ENCODE data around the gene SNPH.

Gene SNPH

GRCh38 chr20:1319462-1319861 lies 53.4 kb downstream of the SNPH start:
- Histone ChIP-seq H3K4me3 (ENCODE audit: low read depth, low read length) (no peak overlapping the region), H3K4me1 (no peaks in the 10 kb centered on the region), H3K9me3 (no peaks in the 10 kb centered on the region), H3K36me3 (no peaks in the 10 kb centered on the region), H3K27me3 (no peaks in the 10 kb centered on the region)
- DNase-seq = no peak
- TF ChIP-seq CTCF (IDR thresholded peaks at IDR 0.05; ENCODE audit: low read depth, low read length) = no peak

- Histone ChIP-seq H3K27me3 (no peaks in the 10 kb centered on the region), H3K4me3 (ENCODE audit: low read depth, low read length) (no peak overlapping the region), H3K36me3 (no peaks in the 10 kb centered on the region), H3K4me1 (no peaks in the 10 kb centered on the region), H3K9me3 (no peaks in the 10 kb centered on the region)
- no peak for TF ChIP-seq CTCF (IDR thresholded peaks at IDR 0.05; ENCODE audit: low read depth, low read length)
- DNase-seq = no peak
Measured at GRCh38 chr20:1320016-1320415, 53.9 kb downstream of the SNPH start.

- no peak for DNase-seq
- H3K4me3 ChIP-seq (ENCODE audit: low read depth, low read length) = no peak overlapping the region
- no peak for TF ChIP-seq CTCF (IDR thresholded peaks at IDR 0.05; ENCODE audit: low read depth, low read length)
- no peaks in the 10 kb centered on the region for H3K9me3 ChIP-seq
- H3K4me1 ChIP-seq = no peaks in the 10 kb centered on the region
- H3K27me3 ChIP-seq = no peaks in the 10 kb centered on the region
- H3K36me3 ChIP-seq = no peaks in the 10 kb centered on the region
Measured at GRCh38 chr20:1320902-1321653, 55.0 kb downstream of the SNPH start.

- no peak for DNase-seq
- no peaks in the 10 kb centered on the region for H3K4me1 ChIP-seq
- H3K36me3 ChIP-seq = no peaks in the 10 kb centered on the region
- TF ChIP-seq CTCF (IDR thresholded peaks at IDR 0.05; ENCODE audit: low read depth, low read length) = no peak
- H3K9me3 ChIP-seq = no peaks in the 10 kb centered on the region
- H3K4me3 ChIP-seq (ENCODE audit: low read depth, low read length) = no peak overlapping the region
- H3K27me3 ChIP-seq = no peaks in the 10 kb centered on the region
Measured at GRCh38 chr20:1321654-1321939, 55.5 kb downstream of the SNPH start.

GRCh38 chr20:1322511-1323245 lies 56.6 kb downstream of the SNPH start:
- Histone ChIP-seq H3K9me3 (no peaks in the 10 kb centered on the region), H3K4me3 (ENCODE audit: low read depth, low read length) (no peak overlapping the region), H3K27me3 (no peaks in the 10 kb centered on the region), H3K4me1 (no peaks in the 10 kb centered on the region), H3K36me3 (no peaks in the 10 kb centered on the region)
- no peak for DNase-seq
- TF ChIP-seq CTCF (IDR thresholded peaks at IDR 0.05; ENCODE audit: low read depth, low read length) = no peak

GRCh38 chr20:1323256-1323655 lies 57.2 kb downstream of the SNPH start:
- no peak for TF ChIP-seq CTCF (IDR thresholded peaks at IDR 0.05; ENCODE audit: low read depth, low read length)
- no peaks in the 10 kb centered on the region for H3K36me3 ChIP-seq
- DNase-seq = no peak
- H3K4me3 ChIP-seq (ENCODE audit: low read depth, low read length) = no peak overlapping the region
- H3K27me3 ChIP-seq = no peaks in the 10 kb centered on the region
- no peaks in the 10 kb centered on the region for H3K9me3 ChIP-seq
- H3K4me1 ChIP-seq = no peaks in the 10 kb centered on the region
